GM12878 (cell line): ENCODE results near the gene FAM9A.

Experiments used
- CEBPB ChIP-seq, 2 experiments: fragments of 150-350 bp in 1 of 2; IDR thresholded peaks; 2 replicates each; pipeline ENCODE4 v1.6.1; 2012 to 2014; ENCODE audit warnings: low read depth in 2 of 2, low read length in 2 of 2, borderline replicate concordance in 1 of 2, inconsistent platforms in 1 of 2
- CUX1 ChIP-seq: IDR thresholded peaks from 2 replicates; pipeline ENCODE4 v1.6.1; 2012; ENCODE audit warnings: improper control_type of control experiment, low read depth, low read length; ENCODE audit not compliant: insufficient replicate concordance
- DPF2 ChIP-seq: fragments of 450-650 bp; IDR thresholded peaks from 2 replicates; pipeline ENCODE4 v1.6.1; 2017; ENCODE audit warnings: mild to moderate bottlenecking
- EZH2 ChIP-seq: IDR thresholded peaks from 2 replicates; pipeline ENCODE4 v1.6.1; 2012; ENCODE audit warnings: low read depth, mild to moderate bottlenecking, control low read depth, inconsistent platforms, low read length, borderline replicate concordance; ENCODE audit not compliant: control insufficient read depth
- GATAD2B ChIP-seq: fragments of 450-650 bp; conservative IDR thresholded peaks from 2 replicates; pipeline ENCODE4 v1.6.1; 2017; ENCODE audit warnings: low read depth, mild to moderate bottlenecking, moderate library complexity
- JUNB ChIP-seq: IDR thresholded peaks from 2 replicates; pipeline ENCODE4 v1.6.1; 2016; ENCODE audit warnings: antibody characterized with exemption, mild to moderate bottlenecking
- POLR2A ChIP-seq: IDR thresholded peaks from 2 replicates; pipeline ENCODE4 v1.6.1; 2011; ENCODE audit warnings: low read depth, mild to moderate bottlenecking, low read length
- RFX5 ChIP-seq: IDR thresholded peaks from 2 replicates; pipeline ENCODE4 v1.6.1; 2011; ENCODE audit warnings: low read depth, low read length, improper control_type of control experiment
- SIN3A ChIP-seq: IDR thresholded peaks from 2 replicates; pipeline ENCODE4 v1.6.1; 2012; ENCODE audit warnings: low read depth, low read length, improper control_type of control experiment
- USF1 ChIP-seq: IDR thresholded peaks from 2 replicates; pipeline ENCODE4 v1.6.1; 2011; ENCODE audit warnings: borderline replicate concordance, low read depth, mild to moderate bottlenecking, moderate library complexity, mixed read lengths, low read length; ENCODE audit not compliant: insufficient read depth; ENCODE audit errors: extremely low read length
- ZNF274 ChIP-seq: IDR thresholded peaks from one replicate; pipeline ENCODE4 v1.8.0; 2011; ENCODE audit not compliant: insufficient read length, insufficient read depth
- TF ChIP-seq, protein P1 (sequence below): IDR thresholded peaks from 2 replicates; pipeline ENCODE4 v1.6.1; 2011; ENCODE audit warnings: borderline replicate concordance, low read depth, mild to moderate bottlenecking, moderate library complexity, low read length; ENCODE audit not compliant: insufficient read depth, poor library complexity, severe bottlenecking
- TF ChIP-seq, protein P2 (sequence below), 3 experiments: IDR thresholded peaks in 2 of 3; conservative IDR thresholded peaks in 1 of 3; 2 replicates each; pipeline ENCODE4 v1.5.1; 2011; ENCODE audit warnings: low read depth in 3 of 3, low read length in 3 of 3, mild to moderate bottlenecking in 3 of 3, control low read depth in 2 of 3, moderate library complexity in 2 of 3, inconsistent platforms in 1 of 3, mixed read lengths in 1 of 3; ENCODE audit not compliant: control insufficient read depth in 2 of 3, insufficient read depth in 1 of 3; ENCODE audit errors: extremely low read depth in 1 of 3
- TF ChIP-seq, protein P3 (sequence below): fragments of 450-650 bp; IDR thresholded peaks from 2 replicates; pipeline ENCODE4 v1.6.1; 2017; ENCODE audit warnings: mild to moderate bottlenecking, moderate library complexity

GRCh38 chrX:8832582-8833378, 31.6 kb upstream of the FAM9A start:
- TF ChIP-seq ZNF274 (no peak), DPF2 (no peak), GATAD2B (no peak), JUNB (no peak), EZH2 (no peak), CEBPB (IDR thresholded peaks at IDR 0.05; ENCODE audit: borderline replicate concordance in 1 of 2, low read depth in 2 of 2, low read length in 2 of 2) (no peak), RFX5 (no peak), POLR2A (no peak), USF1 (no peak), CUX1 (no peak), SIN3A (no peak)
- TF ChIP-seq, protein P1, sequence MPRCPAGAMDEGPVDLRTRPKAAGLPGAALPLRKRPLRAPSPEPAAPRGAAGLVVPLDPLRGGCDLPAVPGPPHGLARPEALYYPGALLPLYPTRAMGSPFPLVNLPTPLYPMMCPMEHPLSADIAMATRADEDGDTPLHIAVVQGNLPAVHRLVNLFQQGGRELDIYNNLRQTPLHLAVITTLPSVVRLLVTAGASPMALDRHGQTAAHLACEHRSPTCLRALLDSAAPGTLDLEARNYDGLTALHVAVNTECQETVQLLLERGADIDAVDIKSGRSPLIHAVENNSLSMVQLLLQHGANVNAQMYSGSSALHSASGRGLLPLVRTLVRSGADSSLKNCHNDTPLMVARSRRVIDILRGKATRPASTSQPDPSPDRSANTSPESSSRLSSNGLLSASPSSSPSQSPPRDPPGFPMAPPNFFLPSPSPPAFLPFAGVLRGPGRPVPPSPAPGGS, result no peak
- TF ChIP-seq, protein P2, sequence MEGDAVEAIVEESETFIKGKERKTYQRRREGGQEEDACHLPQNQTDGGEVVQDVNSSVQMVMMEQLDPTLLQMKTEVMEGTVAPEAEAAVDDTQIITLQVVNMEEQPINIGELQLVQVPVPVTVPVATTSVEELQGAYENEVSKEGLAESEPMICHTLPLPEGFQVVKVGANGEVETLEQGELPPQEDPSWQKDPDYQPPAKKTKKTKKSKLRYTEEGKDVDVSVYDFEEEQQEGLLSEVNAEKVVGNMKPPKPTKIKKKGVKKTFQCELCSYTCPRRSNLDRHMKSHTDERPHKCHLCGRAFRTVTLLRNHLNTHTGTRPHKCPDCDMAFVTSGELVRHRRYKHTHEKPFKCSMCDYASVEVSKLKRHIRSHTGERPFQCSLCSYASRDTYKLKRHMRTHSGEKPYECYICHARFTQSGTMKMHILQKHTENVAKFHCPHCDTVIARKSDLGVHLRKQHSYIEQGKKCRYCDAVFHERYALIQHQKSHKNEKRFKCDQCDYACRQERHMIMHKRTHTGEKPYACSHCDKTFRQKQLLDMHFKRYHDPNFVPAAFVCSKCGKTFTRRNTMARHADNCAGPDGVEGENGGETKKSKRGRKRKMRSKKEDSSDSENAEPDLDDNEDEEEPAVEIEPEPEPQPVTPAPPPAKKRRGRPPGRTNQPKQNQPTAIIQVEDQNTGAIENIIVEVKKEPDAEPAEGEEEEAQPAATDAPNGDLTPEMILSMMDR (IDR thresholded peaks at IDR 0.05 in 2 of 3, conservative IDR thresholded peaks at IDR 0.05 in 1 of 3; ENCODE audit: control insufficient read depth in 2 of 3, extremely low read depth in 1 of 3, insufficient read depth in 1 of 3, low read depth in 3 of 3, low read length in 3 of 3), result no peak
- TF ChIP-seq, protein P3, sequence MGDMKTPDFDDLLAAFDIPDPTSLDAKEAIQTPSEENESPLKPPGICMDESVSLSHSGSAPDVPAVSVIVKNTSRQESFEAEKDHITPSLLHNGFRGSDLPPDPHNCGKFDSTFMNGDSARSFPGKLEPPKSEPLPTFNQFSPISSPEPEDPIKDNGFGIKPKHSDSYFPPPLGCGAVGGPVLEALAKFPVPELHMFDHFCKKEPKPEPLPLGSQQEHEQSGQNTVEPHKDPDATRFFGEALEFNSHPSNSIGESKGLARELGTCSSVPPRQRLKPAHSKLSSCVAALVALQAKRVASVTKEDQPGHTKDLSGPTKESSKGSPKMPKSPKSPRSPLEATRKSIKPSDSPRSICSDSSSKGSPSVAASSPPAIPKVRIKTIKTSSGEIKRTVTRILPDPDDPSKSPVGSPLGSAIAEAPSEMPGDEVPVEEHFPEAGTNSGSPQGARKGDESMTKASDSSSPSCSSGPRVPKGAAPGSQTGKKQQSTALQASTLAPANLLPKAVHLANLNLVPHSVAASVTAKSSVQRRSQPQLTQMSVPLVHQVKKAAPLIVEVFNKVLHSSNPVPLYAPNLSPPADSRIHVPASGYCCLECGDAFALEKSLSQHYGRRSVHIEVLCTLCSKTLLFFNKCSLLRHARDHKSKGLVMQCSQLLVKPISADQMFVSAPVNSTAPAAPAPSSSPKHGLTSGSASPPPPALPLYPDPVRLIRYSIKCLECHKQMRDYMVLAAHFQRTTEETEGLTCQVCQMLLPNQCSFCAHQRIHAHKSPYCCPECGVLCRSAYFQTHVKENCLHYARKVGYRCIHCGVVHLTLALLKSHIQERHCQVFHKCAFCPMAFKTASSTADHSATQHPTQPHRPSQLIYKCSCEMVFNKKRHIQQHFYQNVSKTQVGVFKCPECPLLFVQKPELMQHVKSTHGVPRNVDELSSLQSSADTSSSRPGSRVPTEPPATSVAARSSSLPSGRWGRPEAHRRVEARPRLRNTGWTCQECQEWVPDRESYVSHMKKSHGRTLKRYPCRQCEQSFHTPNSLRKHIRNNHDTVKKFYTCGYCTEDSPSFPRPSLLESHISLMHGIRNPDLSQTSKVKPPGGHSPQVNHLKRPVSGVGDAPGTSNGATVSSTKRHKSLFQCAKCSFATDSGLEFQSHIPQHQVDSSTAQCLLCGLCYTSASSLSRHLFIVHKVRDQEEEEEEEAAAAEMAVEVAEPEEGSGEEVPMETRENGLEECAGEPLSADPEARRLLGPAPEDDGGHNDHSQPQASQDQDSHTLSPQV, result no peak
